HepG2 (cell line): ENCODE results near the gene HRH3. TPM values are rescaled to one million over a fixed set of nuclear protein-coding genes. Genes with fewer than 3 reads are reported as not detected.
A peak's percentile ranks its signal among the peaks of the same experiment; 100 is the strongest.

Experiments used
- GZF1 ChIP-seq: sonication (generic); formaldehyde crosslinking; IDR thresholded peaks from 2 replicates; pipeline ENCODE4 v1.5.1; 2020; ENCODE audit warnings: mild to moderate bottlenecking, missing genetic modification reagents
- HCFC1 ChIP-seq: fragments of 150-350 bp; IDR thresholded peaks from 2 replicates; pipeline ENCODE4 v1.6.1; 2014; ENCODE audit warnings: low read depth, low read length
- HMG20A ChIP-seq: IDR thresholded peaks from 2 replicates; pipeline ENCODE4 v1.6.1; 2016; ENCODE audit warnings: borderline replicate concordance
- IKZF4 ChIP-seq: sonication (generic); formaldehyde crosslinking; IDR thresholded peaks from 2 replicates; pipeline ENCODE4 v1.5.1; 2020; ENCODE audit warnings: borderline replicate concordance, mild to moderate bottlenecking, low read depth, missing genetic modification reagents; ENCODE audit errors: not compliant biosample characterization
- NFE2L2 ChIP-seq: fragments of 150-350 bp; IDR thresholded peaks from 2 replicates; pipeline ENCODE4 v1.6.1; 2014; ENCODE audit warnings: low read length
- SALL2 ChIP-seq: sonication (generic); formaldehyde crosslinking; IDR thresholded peaks from 2 replicates; pipeline ENCODE4 v1.8.1; 2023; ENCODE audit warnings: mild to moderate bottlenecking, missing genetic modification reagents, inconsistent platforms
- SETDB1 ChIP-seq: sonication (generic); formaldehyde crosslinking; IDR thresholded peaks from 2 replicates; pipeline ENCODE4 v1.5.1; 2020; ENCODE audit warnings: missing genetic modification reagents, mild to moderate bottlenecking, borderline replicate concordance
- SP4 ChIP-seq: sonication (generic); formaldehyde crosslinking; IDR thresholded peaks from 2 replicates; pipeline ENCODE4 v1.8.1; 2023; ENCODE audit warnings: mild to moderate bottlenecking, missing genetic modification reagents
- ZC3H4 ChIP-seq: sonication (generic); formaldehyde crosslinking; IDR thresholded peaks from 2 replicates; pipeline ENCODE4 v1.4.0; 2020; ENCODE audit warnings: missing genetic modification reagents, borderline replicate concordance
- ZFP62 ChIP-seq: sonication (generic); formaldehyde crosslinking; IDR thresholded peaks from 2 replicates; pipeline ENCODE4 v1.4.0; 2020; ENCODE audit warnings: missing genetic modification reagents
- ZIK1 ChIP-seq: sonication (generic); formaldehyde crosslinking; IDR thresholded peaks from 2 replicates; pipeline ENCODE4 v1.5.0; 2020; ENCODE audit warnings: mild to moderate bottlenecking, low read depth, missing genetic modification reagents, borderline replicate concordance
- ZNF543 ChIP-seq: sonication (generic); formaldehyde crosslinking; IDR thresholded peaks from 2 replicates; pipeline ENCODE4 v1.4.0; 2020; ENCODE audit warnings: mild to moderate bottlenecking, missing genetic modification reagents
- ZNF782 ChIP-seq: sonication (generic); formaldehyde crosslinking; IDR thresholded peaks from 2 replicates; pipeline ENCODE4 v1.4.0; 2020; ENCODE audit warnings: missing genetic modification reagents, mild to moderate bottlenecking, borderline replicate concordance
- polyA plus RNA-seq, 8 experiments: library from polyadenylated mRNA; depleted of rRNA in 3 of 8; stranded (reverse) in 7 of 8; unstranded in 1 of 8; fragments of >200 nt; fragmentation: Illumina TruSeq in 4 of 8; extraction: Trizol in 4 of 8; gene quantifications; 2 replicates each; pipeline versions ENCODE4 v1.2.1 to v1.2.3, GENCODE V29; 2011 to 2016; ENCODE audit warnings: low read depth in 4 of 8, missing spikeins in 1 of 8, mixed read lengths in 1 of 8; ENCODE audit not compliant: insufficient read depth in 1 of 8
- total RNA-seq, 5 experiments: library from RNA; depleted of rRNA; stranded (reverse); fragments of >200 nt; fragmentation: Illumina TruSeq; extraction: Trizol; gene quantifications; 2 replicates each; pipeline ENCODE4 v1.2.3, GENCODE V29; 2016; ENCODE audit warnings: low read depth in 1 of 5
- TF ChIP-seq, protein P1 (sequence below): sonication (generic); formaldehyde crosslinking; IDR thresholded peaks from 2 replicates; pipeline ENCODE4 v1.4.0; 2020; ENCODE audit warnings: missing genetic modification reagents, mild to moderate bottlenecking, borderline replicate concordance
- TF ChIP-seq, protein P2 (sequence below): sonication (generic); formaldehyde crosslinking; IDR thresholded peaks from 2 replicates; pipeline ENCODE4 v1.4.0; 2020; ENCODE audit warnings: missing genetic modification reagents
- TF ChIP-seq, protein P3 (sequence below): sonication (generic); formaldehyde crosslinking; IDR thresholded peaks from 2 replicates; pipeline ENCODE4 v1.5.0; 2020; ENCODE audit warnings: mild to moderate bottlenecking, missing genetic modification reagents, borderline replicate concordance
- TF ChIP-seq, protein P4 (sequence below): sonication (generic); formaldehyde crosslinking; IDR thresholded peaks from 2 replicates; pipeline ENCODE4 v1.9.0; 2021; ENCODE audit warnings: missing genetic modification reagents, borderline replicate concordance

HRH3 gene
- total and polyA plus RNA-seq, 2 of the 13 experiments (the other 11 are each of a cell fraction or from before 2014, with no cell fraction given), result 0.18 TPM; not detected in 1

DNA sequence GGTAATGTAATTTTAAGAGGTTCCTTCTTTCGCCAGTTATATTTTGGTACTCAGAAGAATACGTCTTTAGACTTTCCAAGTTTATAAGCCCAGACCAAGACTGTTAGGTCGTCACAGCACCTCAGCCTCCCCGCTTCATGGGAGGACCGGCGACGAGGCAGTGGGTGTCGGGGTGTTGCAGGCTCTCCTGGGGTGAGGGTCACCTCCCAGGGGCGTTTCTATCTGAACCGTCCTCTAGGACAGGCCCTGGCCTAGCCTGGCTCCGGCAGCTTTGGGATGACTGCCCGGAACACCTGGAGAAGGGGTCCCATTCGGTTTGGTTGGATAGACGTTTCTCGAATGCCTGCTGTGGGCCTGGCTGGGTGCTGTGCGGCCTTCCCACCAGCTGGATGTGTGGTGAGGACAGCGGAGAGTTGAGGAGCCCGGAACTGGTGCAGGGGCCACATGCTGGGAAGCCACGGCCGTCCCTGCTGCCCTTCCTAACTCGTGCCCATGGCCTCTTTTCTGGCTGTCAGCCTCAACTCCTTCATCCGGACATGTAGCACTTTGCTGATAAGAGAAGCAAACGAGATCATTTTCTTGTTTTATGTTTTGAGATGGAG lies 19.3 kb upstream of the HRH3 start (continued):
- TF ChIP-seq, protein P1, sequence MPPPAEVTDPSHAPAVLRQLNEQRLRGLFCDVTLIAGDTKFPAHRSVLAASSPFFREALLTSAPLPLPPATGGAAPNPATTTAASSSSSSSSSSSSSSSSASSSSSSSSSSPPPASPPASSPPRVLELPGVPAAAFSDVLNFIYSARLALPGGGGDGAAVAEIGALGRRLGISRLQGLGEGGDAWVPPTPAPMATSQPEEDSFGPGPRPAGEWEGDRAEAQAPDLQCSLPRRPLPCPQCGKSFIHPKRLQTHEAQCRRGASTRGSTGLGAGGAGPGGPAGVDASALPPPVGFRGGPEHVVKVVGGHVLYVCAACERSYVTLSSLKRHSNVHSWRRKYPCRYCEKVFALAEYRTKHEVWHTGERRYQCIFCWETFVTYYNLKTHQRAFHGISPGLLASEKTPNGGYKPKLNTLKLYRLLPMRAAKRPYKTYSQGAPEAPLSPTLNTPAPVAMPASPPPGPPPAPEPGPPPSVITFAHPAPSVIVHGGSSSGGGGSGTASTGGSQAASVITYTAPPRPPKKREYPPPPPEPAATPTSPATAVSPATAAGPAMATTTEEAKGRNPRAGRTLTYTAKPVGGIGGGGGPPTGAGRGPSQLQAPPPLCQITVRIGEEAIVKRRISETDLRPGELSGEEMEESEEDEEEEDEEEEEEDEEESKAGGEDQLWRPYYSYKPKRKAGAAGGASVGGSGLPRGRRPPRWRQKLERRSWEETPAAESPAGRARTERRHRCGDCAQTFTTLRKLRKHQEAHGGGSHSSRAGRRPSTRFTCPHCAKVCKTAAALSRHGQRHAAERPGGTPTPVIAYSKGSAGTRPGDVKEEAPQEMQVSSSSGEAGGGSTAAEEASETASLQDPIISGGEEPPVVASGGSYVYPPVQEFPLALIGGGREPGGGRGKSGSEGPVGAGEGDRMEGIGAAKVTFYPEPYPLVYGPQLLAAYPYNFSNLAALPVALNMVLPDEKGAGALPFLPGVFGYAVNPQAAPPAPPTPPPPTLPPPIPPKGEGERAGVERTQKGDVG (CRISPR knock-in tag), result 0 out of 2 replicates have a peak, but pooled peaks have one; percentile 36
- TF ChIP-seq HCFC1, result no peak
- no peak for TF ChIP-seq ZNF782 (CRISPR knock-in tag)
- 0 out of 2 replicates have a peak, but pooled peaks have one; percentile 44 for TF ChIP-seq ZC3H4 (CRISPR knock-in tag)
- peak; percentile 46; the same call in 1 of the 2 replicates for TF ChIP-seq SP4
- no peak for TF ChIP-seq ZFP62 (CRISPR knock-in tag)
- TF ChIP-seq SALL2 (CRISPR knock-in tag), result 0 out of 2 replicates have a peak, but pooled peaks have one; percentile 33
- no peak for TF ChIP-seq NFE2L2
- TF ChIP-seq, protein P2, sequence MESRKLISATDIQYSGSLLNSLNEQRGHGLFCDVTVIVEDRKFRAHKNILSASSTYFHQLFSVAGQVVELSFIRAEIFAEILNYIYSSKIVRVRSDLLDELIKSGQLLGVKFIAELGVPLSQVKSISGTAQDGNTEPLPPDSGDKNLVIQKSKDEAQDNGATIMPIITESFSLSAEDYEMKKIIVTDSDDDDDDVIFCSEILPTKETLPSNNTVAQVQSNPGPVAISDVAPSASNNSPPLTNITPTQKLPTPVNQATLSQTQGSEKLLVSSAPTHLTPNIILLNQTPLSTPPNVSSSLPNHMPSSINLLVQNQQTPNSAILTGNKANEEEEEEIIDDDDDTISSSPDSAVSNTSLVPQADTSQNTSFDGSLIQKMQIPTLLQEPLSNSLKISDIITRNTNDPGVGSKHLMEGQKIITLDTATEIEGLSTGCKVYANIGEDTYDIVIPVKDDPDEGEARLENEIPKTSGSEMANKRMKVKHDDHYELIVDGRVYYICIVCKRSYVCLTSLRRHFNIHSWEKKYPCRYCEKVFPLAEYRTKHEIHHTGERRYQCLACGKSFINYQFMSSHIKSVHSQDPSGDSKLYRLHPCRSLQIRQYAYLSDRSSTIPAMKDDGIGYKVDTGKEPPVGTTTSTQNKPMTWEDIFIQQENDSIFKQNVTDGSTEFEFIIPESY, result no peak
- peak; percentile 59 for TF ChIP-seq IKZF4 (CRISPR knock-in tag)
- peak; percentile 29; the same call in 1 of the 2 replicates for TF ChIP-seq ZIK1 (CRISPR knock-in tag)
- no peak for TF ChIP-seq HMG20A (CRISPR knock-in tag)
- TF ChIP-seq, protein P3, sequence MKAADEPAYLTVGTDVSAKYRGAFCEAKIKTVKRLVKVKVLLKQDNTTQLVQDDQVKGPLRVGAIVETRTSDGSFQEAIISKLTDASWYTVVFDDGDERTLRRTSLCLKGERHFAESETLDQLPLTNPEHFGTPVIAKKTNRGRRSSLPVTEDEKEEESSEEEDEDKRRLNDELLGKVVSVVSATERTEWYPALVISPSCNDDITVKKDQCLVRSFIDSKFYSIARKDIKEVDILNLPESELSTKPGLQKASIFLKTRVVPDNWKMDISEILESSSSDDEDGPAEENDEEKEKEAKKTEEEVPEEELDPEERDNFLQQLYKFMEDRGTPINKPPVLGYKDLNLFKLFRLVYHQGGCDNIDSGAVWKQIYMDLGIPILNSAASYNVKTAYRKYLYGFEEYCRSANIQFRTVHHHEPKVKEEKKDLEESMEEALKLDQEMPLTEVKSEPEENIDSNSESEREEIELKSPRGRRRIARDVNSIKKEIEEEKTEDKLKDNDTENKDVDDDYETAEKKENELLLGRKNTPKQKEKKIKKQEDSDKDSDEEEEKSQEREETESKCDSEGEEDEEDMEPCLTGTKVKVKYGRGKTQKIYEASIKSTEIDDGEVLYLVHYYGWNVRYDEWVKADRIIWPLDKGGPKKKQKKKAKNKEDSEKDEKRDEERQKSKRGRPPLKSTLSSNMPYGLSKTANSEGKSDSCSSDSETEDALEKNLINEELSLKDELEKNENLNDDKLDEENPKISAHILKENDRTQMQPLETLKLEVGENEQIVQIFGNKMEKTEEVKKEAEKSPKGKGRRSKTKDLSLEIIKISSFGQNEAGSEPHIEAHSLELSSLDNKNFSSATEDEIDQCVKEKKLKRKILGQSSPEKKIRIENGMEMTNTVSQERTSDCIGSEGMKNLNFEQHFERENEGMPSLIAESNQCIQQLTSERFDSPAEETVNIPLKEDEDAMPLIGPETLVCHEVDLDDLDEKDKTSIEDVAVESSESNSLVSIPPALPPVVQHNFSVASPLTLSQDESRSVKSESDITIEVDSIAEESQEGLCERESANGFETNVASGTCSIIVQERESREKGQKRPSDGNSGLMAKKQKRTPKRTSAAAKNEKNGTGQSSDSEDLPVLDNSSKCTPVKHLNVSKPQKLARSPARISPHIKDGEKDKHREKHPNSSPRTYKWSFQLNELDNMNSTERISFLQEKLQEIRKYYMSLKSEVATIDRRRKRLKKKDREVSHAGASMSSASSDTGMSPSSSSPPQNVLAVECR (CRISPR knock-in tag), result 0 out of 2 replicates have a peak, but pooled peaks have one; percentile 37
- TF ChIP-seq, protein P4, sequence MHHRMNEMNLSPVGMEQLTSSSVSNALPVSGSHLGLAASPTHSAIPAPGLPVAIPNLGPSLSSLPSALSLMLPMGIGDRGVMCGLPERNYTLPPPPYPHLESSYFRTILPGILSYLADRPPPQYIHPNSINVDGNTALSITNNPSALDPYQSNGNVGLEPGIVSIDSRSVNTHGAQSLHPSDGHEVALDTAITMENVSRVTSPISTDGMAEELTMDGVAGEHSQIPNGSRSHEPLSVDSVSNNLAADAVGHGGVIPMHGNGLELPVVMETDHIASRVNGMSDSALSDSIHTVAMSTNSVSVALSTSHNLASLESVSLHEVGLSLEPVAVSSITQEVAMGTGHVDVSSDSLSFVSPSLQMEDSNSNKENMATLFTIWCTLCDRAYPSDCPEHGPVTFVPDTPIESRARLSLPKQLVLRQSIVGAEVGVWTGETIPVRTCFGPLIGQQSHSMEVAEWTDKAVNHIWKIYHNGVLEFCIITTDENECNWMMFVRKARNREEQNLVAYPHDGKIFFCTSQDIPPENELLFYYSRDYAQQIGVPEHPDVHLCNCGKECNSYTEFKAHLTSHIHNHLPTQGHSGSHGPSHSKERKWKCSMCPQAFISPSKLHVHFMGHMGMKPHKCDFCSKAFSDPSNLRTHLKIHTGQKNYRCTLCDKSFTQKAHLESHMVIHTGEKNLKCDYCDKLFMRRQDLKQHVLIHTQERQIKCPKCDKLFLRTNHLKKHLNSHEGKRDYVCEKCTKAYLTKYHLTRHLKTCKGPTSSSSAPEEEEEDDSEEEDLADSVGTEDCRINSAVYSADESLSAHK, result no peak
- no peak for TF ChIP-seq SETDB1 (CRISPR knock-in tag)
- TF ChIP-seq ZNF543 (CRISPR knock-in tag), result 0 out of 2 replicates have a peak, but pooled peaks have one; percentile 20
- no peak for TF ChIP-seq GZF1 (CRISPR knock-in tag)
